ENCODE data around the gene ETV3L. TPM values are rescaled to one million over a fixed set of nuclear protein-coding genes. Genes with fewer than 3 reads are reported as not detected.

Gene ETV3L
- polyA plus RNA-seq, 1 experiment, result 0.07 TPM

- DNase-seq (ENCODE audit: low read depth, low spot score), result peak; percentile 59
- TF ChIP-seq, protein P1, sequence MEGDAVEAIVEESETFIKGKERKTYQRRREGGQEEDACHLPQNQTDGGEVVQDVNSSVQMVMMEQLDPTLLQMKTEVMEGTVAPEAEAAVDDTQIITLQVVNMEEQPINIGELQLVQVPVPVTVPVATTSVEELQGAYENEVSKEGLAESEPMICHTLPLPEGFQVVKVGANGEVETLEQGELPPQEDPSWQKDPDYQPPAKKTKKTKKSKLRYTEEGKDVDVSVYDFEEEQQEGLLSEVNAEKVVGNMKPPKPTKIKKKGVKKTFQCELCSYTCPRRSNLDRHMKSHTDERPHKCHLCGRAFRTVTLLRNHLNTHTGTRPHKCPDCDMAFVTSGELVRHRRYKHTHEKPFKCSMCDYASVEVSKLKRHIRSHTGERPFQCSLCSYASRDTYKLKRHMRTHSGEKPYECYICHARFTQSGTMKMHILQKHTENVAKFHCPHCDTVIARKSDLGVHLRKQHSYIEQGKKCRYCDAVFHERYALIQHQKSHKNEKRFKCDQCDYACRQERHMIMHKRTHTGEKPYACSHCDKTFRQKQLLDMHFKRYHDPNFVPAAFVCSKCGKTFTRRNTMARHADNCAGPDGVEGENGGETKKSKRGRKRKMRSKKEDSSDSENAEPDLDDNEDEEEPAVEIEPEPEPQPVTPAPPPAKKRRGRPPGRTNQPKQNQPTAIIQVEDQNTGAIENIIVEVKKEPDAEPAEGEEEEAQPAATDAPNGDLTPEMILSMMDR (IDR thresholded peaks at IDR 0.05; ENCODE audit: low read depth, low read length), result no peak
- ChIA-PET CTCF (interaction anchor here (0.6 to 1.8 kb wide), 3 partner anchors 13 to 118 kb away, joined by 3 to 7 read pairs (median 3); no protein-coding TSS in a partner anchor), POLR2A (interaction anchor here (0.6 to 0.7 kb wide), 2 partner anchors 58 to 93 kb away, joined by 3 to 6 read pairs; no protein-coding TSS in a partner anchor)
- H3K9me3 ChIP-seq (ENCODE audit: control insufficient read depth, insufficient read depth, low read length), result no peaks in the 10 kb centered on the region
- peak within 1 kb of the TSS; percentile 82 for H3K4me3 ChIP-seq (ENCODE audit: low read depth, low read length)
- peak within 1 kb of the TSS; percentile 77 for H3K27ac ChIP-seq (ENCODE audit: low read depth, low read length)
- H3K27me3 ChIP-seq (ENCODE audit: control insufficient read depth, insufficient read depth, low read length), result peaks cover 4% of the 10 kb centered on the region
These were observed 54.1 kb downstream of the ETV3L start, which contains the start of gene ARHGEF11 for GRCh38 chr1:157045250-157046218. TSS of gene ARHGEF11 (minus strand) at chr1:157045742. CDS start at chr1:157044330, 1,412 bp downstream.

GRCh38 chr1:157044326-157044725 is 55.3 kb downstream of the ETV3L start:
- no peak overlapping the region for H3K27ac ChIP-seq (ENCODE audit: low read depth, low read length)
- POLR2A ChIA-PET, result interaction anchor here (0.7 kb wide), 1 partner anchor 94 kb away, joined by 6 read pairs; no protein-coding TSS in a partner anchor
- DNase-seq (ENCODE audit: low read depth, low spot score), result no peak

DNA sequence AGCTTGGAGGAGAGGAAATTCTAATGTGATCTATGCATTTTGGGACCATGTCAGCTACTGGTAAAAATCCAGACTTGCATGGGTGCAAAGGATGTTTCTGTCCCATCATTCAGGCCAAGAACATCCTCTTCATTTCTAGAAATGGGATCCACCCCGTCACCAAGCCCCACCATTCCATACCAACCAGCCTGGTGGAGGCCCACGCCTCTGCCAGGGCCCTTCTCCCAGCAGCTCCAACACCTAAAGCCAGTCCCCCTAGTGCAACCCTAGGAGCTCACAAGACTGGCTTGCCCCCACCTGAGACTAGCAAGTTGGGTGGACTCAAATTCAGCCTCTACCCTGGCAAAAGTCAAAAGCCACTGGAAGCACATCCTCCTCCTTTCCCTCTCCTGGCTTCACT is 55.9 kb downstream of the ETV3L start:
- H3K27ac ChIP-seq (ENCODE audit: low read depth, low read length), result no peak overlapping the region
- ChIA-PET POLR2A (no interaction called here), CTCF (interaction anchor here (0.9 to 1.7 kb wide), 4 partner anchors 31 to 115 kb away, joined by 3 to 8 read pairs (median 4); no protein-coding TSS in a partner anchor)
- no peaks in the 10 kb centered on the region for H3K27me3 ChIP-seq (ENCODE audit: control insufficient read depth, insufficient read depth, low read length)
- no peaks in the 10 kb centered on the region for H3K9me3 ChIP-seq (ENCODE audit: control insufficient read depth, insufficient read depth, low read length)
- DNase-seq (ENCODE audit: low read depth, low spot score), result no peak
- TF ChIP-seq, protein P1 (IDR thresholded peaks at IDR 0.05; ENCODE audit: low read depth, low read length), result no peak
- peak overlapping the region; percentile 82 for H3K4me3 ChIP-seq (ENCODE audit: low read depth, low read length)

More at GRCh38 chr1:157044326-157044725, 55.3 kb downstream of the ETV3L start:
- H3K4me3 ChIP-seq (ENCODE audit: low read depth, low read length), result peak overlapping the region; percentile 82
- no peaks in the 10 kb centered on the region for H3K27me3 ChIP-seq (ENCODE audit: control insufficient read depth, insufficient read depth, low read length)
- TF ChIP-seq, protein P1 (IDR thresholded peaks at IDR 0.05; ENCODE audit: low read depth, low read length), result no peak
- H3K9me3 ChIP-seq (ENCODE audit: control insufficient read depth, insufficient read depth, low read length), result no peaks in the 10 kb centered on the region
- CTCF ChIA-PET, result interaction anchor here (0.6 to 1.7 kb wide), 5 partner anchors 30 to 116 kb away, joined by 3 to 8 read pairs (median 4); no protein-coding TSS in a partner anchor

GRCh38 chr1:157042846-157043245 is 56.8 kb downstream of the ETV3L start:
- DNase-seq (ENCODE audit: low read depth, low spot score), result no peak
- Histone ChIP-seq H3K27me3 (ENCODE audit: control insufficient read depth, insufficient read depth, low read length) (no peaks in the 10 kb centered on the region), H3K4me3 (ENCODE audit: low read depth, low read length) (peak overlapping the region; percentile 82), H3K27ac (ENCODE audit: low read depth, low read length) (no peak overlapping the region), H3K9me3 (ENCODE audit: control insufficient read depth, insufficient read depth, low read length) (no peaks in the 10 kb centered on the region)
- POLR2A ChIA-PET, result no interaction called here
- CTCF ChIA-PET, result no interaction called here
- TF ChIP-seq, protein P1 (IDR thresholded peaks at IDR 0.05; ENCODE audit: low read depth, low read length), result no peak

Other genes starting within 250 kb of the ETV3L start
- gene INSRR, start 240.7 kb downstream of the ETV3L start, polyA plus RNA-seq (2011; rRNA removed), result not detected in 2 replicates
- not detected in 2 replicates for gene NTRK1, start 238.9 kb downstream of the ETV3L start, polyA plus RNA-seq (2011; rRNA removed)
- gene PEAR1, start 206.1 kb downstream of the ETV3L start, polyA plus RNA-seq (2011; rRNA removed), result 14.9 and 16.1 TPM in 2 replicates
- gene LRRC71, start 179.2 kb downstream of the ETV3L start, polyA plus RNA-seq (2011; rRNA removed), result not detected in 2 replicates
- 14.5 and 14.8 TPM in 2 replicates for gene ARHGEF11, start 54.1 kb downstream of the ETV3L start, polyA plus RNA-seq (2011; rRNA removed)
- 9.2 and 10.0 TPM in 2 replicates for gene ETV3, start 38.6 kb upstream of the ETV3L start, polyA plus RNA-seq (2011; rRNA removed)